Liver (tissue), 9 donors: ENCODE data around the gene ZEB1. TPM values are rescaled to one million over a fixed set of nuclear protein-coding genes. Genes with fewer than 3 reads are reported as not detected.

Source experiments
- DNase-seq: peaks from one replicate; pipeline ENCODE4 v3.0.0-alpha.2; 2017; ENCODE audit warnings: low spot score
- H3K27ac ChIP-seq, 2 donors: one replicate each; pipeline ENCODE4 v1.7.0; 2013; ENCODE audit warnings: inconsistent platforms in 2 of 2, low read length in 2 of 2, control low read depth in 1 of 2, low read depth in 1 of 2, mild to moderate bottlenecking in 1 of 2
- H3K27me3 ChIP-seq, 4 donors: one replicate each; pipeline versions ENCODE4 v1.6.1 to v1.7.0; 2013; ENCODE audit warnings: low read length in 3 of 4, inconsistent platforms in 1 of 4, mild to moderate bottlenecking in 1 of 4, moderate library complexity in 1 of 4; ENCODE audit not compliant: control insufficient read depth in 4 of 4, insufficient read depth in 4 of 4
- H3K36me3 ChIP-seq, 4 donors: one replicate each; pipeline versions ENCODE4 v1.6.1 to v1.7.0; 2013; ENCODE audit warnings: low read length in 3 of 4, mild to moderate bottlenecking in 3 of 4, low read depth in 1 of 4, moderate library complexity in 1 of 4; ENCODE audit not compliant: control insufficient read depth in 4 of 4, insufficient read depth in 3 of 4
- H3K4me1 ChIP-seq, 4 donors: one replicate each; pipeline versions ENCODE4 v1.6.1 to v1.7.0; 2013; ENCODE audit warnings: low read length in 3 of 4, mild to moderate bottlenecking in 3 of 4, moderate library complexity in 1 of 4; ENCODE audit not compliant: control insufficient read depth in 4 of 4, insufficient read depth in 4 of 4
- H3K4me3 ChIP-seq, 3 donors: one replicate each; pipeline versions ENCODE4 v1.6.1 to v1.7.0; 2013; ENCODE audit warnings: low read length in 3 of 3, control low read depth in 1 of 3, low read depth in 1 of 3, mild to moderate bottlenecking in 1 of 3
- H3K9ac ChIP-seq, 2 donors: one replicate each; pipeline ENCODE4 v1.7.0; 2013; ENCODE audit warnings: low read length in 2 of 2, mild to moderate bottlenecking in 2 of 2, moderate library complexity in 2 of 2, control low read depth in 1 of 2, low read depth in 1 of 2
- H3K9me3 ChIP-seq, 4 donors: one replicate each; pipeline versions ENCODE4 v1.6.1 to v1.7.0; 2013; ENCODE audit warnings: low read length in 3 of 4; ENCODE audit not compliant: control insufficient read depth in 4 of 4
- ATF3 ChIP-seq: IDR thresholded peaks from 2 replicates; pipeline ENCODE4 v1.6.1; 2016; ENCODE audit warnings: antibody characterized with exemption
- CTCF ChIP-seq: fragments of 150-350 bp; IDR thresholded peaks from 2 replicates; pipeline ENCODE4 v1.5.1; 2017; ENCODE audit warnings: improper control_type of control experiment, low read depth, low read length; ENCODE audit not compliant: missing input control
- FOXA1 ChIP-seq: IDR thresholded peaks from 2 replicates; pipeline ENCODE4 v1.6.1; 2016; ENCODE audit warnings: antibody characterized with exemption
- FOXA2 ChIP-seq: IDR thresholded peaks from 2 replicates; pipeline ENCODE4 v1.6.1; 2016; ENCODE audit warnings: antibody characterized with exemption
- GABPA ChIP-seq, 2 donors: IDR thresholded peaks in 1 of 2; conservative IDR thresholded peaks in 1 of 2; 2 replicates each; pipeline ENCODE4 v1.6.1; 2016; ENCODE audit warnings: antibody characterized with exemption in 2 of 2, mild to moderate bottlenecking in 1 of 2, moderate library complexity in 1 of 2
- HNF4A ChIP-seq, 2 donors: conservative IDR thresholded peaks; 2 replicates each; pipeline ENCODE4 v1.6.1; 2016; ENCODE audit warnings: antibody characterized with exemption in 2 of 2, mild to moderate bottlenecking in 2 of 2
- HNF4G ChIP-seq: IDR thresholded peaks from 2 replicates; pipeline ENCODE4 v1.6.1; 2016; ENCODE audit warnings: antibody characterized with exemption
- JUND ChIP-seq, 2 donors: IDR thresholded peaks; 2 replicates each; pipeline ENCODE4 v1.6.1; 2016; ENCODE audit warnings: antibody characterized with exemption in 2 of 2
- MAX ChIP-seq: IDR thresholded peaks from 2 replicates; pipeline ENCODE4 v1.6.1; 2016; ENCODE audit warnings: antibody characterized with exemption
- NR2F2 ChIP-seq: IDR thresholded peaks from 2 replicates; pipeline ENCODE4 v1.6.1; 2016; ENCODE audit warnings: antibody characterized with exemption
- RAD21 ChIP-seq, 2 donors: IDR thresholded peaks; 2 replicates each; pipeline ENCODE4 v1.6.1; 2016; ENCODE audit warnings: antibody characterized with exemption in 2 of 2, mild to moderate bottlenecking in 2 of 2
- REST ChIP-seq: IDR thresholded peaks from 2 replicates; pipeline ENCODE4 v1.6.1; 2016; ENCODE audit warnings: antibody characterized with exemption, mild to moderate bottlenecking
- SP1 ChIP-seq: IDR thresholded peaks from 2 replicates; pipeline ENCODE4 v1.6.1; 2018; ENCODE audit warnings: antibody characterized with exemption, mild to moderate bottlenecking
- TAF1 ChIP-seq: conservative IDR thresholded peaks from 2 replicates; pipeline ENCODE4 v1.6.1; 2016; ENCODE audit warnings: antibody characterized with exemption, mild to moderate bottlenecking
- YY1 ChIP-seq: IDR thresholded peaks from 2 replicates; pipeline ENCODE4 v1.6.1; 2016; ENCODE audit warnings: antibody characterized with exemption, mild to moderate bottlenecking
- WGBS: extraction: QIAGEN DNeasy Blood & Tissue Kit; methylation state at CpG from one replicate; pipeline ENCODE4 v1.1.7; 2013; 5-methylcytosine and 5-hydroxymethylcytosine counted together
- polyA plus RNA-seq, 2 donors: library from polyadenylated mRNA; stranded (reverse) in 1 of 2; unstranded in 1 of 2; fragments of 200-250 nt in 1 of 2; fragments of >200 nt in 1 of 2; fragmentation: Nextera tagmentation in 1 of 2; extraction: Ambion mirVana in 1 of 2; gene quantifications; one replicate each; pipeline versions ENCODE4 v1.2.1 to v1.2.3, GENCODE V29; 2013 to 2015
- total RNA-seq, 2 donors: library from RNA; depleted of rRNA; stranded (reverse); fragments of >200 nt; gene quantifications; one replicate each; pipeline ENCODE4 v1.2.3, GENCODE V29; 2014
- TF ChIP-seq, protein P1 (sequence below): IDR thresholded peaks from 2 replicates; pipeline ENCODE4 v1.6.1; 2016; ENCODE audit warnings: antibody characterized with exemption
- donor health status: healthy.
- donor health status: healthy.
- donor health status: healthy.
- donor health status: healthy.
- donor health status: healthy.

The ZEB1 gene
- total and polyA plus RNA-seq, 4 donors: 3.2 to 19.6 (median 6.5) TPM

DNA sequence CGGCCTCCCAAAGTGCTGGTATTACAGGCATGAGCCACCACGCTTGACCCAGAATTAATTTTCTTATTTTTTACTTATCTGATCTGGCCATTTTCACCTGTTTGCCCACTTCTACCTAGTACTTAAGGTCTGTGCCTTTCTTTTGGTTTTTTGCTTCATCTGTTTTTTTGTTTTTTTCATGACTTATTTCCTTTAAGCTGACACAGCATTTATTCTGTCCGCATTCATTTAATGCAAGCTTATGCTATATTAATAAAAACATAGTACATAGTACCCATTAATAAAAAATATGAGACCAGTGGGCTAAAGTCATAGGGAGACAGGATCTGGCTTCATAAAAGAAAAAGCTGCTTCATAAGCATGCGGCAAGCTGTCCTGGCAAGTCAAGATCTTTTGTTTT, 205.4 kb downstream of the ZEB1 start:
- DNase-seq: no peak
- Histone ChIP-seq H3K27ac (no peak overlapping the region), H3K27me3 (no peaks in the 10 kb centered on the region), H3K36me3 (peaks cover 11 to 33% (median 21%) of the 10 kb centered on the region in 4 donors), H3K9ac (no peak overlapping the region), H3K4me3 (no peak overlapping the region), H3K4me1 (no peaks in the 10 kb centered on the region), H3K9me3 (no peaks in the 10 kb centered on the region)
- WGBS: 95% methylated on average over 4 of the region's 4 CpGs
- TF ChIP-seq MAX: no peak
- TF ChIP-seq FOXA2: no peak
- no peak for TF ChIP-seq JUND (IDR thresholded peaks at IDR 0.05)
- no peak for TF ChIP-seq FOXA1
- TF ChIP-seq CTCF: no peak
- no peak for TF ChIP-seq REST
- no peak for TF ChIP-seq YY1

DNA sequence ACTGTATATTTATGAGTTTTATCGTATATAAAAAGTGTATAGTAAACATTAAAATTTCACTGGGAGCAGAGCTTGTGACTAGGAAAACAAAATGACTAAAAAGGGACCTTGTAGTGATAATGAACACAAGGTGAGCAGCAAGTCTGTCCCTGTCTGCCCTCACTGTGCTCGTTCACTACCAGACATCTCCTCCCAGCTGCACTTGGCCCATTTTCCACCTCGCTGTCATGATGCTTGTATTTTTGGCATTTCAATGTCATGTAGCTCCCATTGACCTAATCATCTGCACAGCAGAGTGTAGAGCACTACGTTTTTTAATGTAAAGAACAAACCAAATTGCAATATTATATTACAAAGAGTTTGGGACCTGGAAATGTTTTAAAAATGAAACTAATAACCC, 207.2 kb downstream of the ZEB1 start:
- H3K27ac ChIP-seq: no peak overlapping the region
- no peaks in the 10 kb centered on the region for H3K9me3 ChIP-seq
- no peak for TF ChIP-seq MAX
- no peak for TF ChIP-seq HNF4G
- TF ChIP-seq GABPA (IDR thresholded peaks at IDR 0.05 in 1 of 2, conservative IDR thresholded peaks at IDR 0.05 in 1 of 2): no peak
- no peak for TF ChIP-seq FOXA1
- no peak for TF ChIP-seq TAF1
- TF ChIP-seq RAD21 (IDR thresholded peaks at IDR 0.05): no peak
- no peak for TF ChIP-seq JUND (IDR thresholded peaks at IDR 0.05)
- TF ChIP-seq, protein P1, sequence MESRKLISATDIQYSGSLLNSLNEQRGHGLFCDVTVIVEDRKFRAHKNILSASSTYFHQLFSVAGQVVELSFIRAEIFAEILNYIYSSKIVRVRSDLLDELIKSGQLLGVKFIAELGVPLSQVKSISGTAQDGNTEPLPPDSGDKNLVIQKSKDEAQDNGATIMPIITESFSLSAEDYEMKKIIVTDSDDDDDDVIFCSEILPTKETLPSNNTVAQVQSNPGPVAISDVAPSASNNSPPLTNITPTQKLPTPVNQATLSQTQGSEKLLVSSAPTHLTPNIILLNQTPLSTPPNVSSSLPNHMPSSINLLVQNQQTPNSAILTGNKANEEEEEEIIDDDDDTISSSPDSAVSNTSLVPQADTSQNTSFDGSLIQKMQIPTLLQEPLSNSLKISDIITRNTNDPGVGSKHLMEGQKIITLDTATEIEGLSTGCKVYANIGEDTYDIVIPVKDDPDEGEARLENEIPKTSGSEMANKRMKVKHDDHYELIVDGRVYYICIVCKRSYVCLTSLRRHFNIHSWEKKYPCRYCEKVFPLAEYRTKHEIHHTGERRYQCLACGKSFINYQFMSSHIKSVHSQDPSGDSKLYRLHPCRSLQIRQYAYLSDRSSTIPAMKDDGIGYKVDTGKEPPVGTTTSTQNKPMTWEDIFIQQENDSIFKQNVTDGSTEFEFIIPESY: no peak
- TF ChIP-seq HNF4A (conservative IDR thresholded peaks at IDR 0.05): no peak
- TF ChIP-seq NR2F2: no peak
- TF ChIP-seq REST: no peak
- TF ChIP-seq ATF3: no peak
- no peak for TF ChIP-seq SP1
- H3K9ac ChIP-seq: no peak overlapping the region
- DNase-seq: no peak
- no peaks in the 10 kb centered on the region for H3K4me1 ChIP-seq
- 93% methylated on average over 4 of the region's 4 CpGs for WGBS
- H3K4me3 ChIP-seq: no peak overlapping the region
- no peaks in the 10 kb centered on the region for H3K27me3 ChIP-seq
- peaks cover 5 to 20% (median 15%) of the 10 kb centered on the region in 4 donors for H3K36me3 ChIP-seq
